ENCODE data around the gene MAPK8IP2.

GRCh38 chr22:50597097-50597496 lies 3.5 kb upstream of the MAPK8IP2 start:
- TF ChIP-seq TAF1 (IDR thresholded peaks at IDR 0.05; ENCODE audit: borderline replicate concordance, insufficient read depth, low read length) (no peak), SIN3A (IDR thresholded peaks at IDR 0.05; ENCODE audit: borderline replicate concordance, insufficient read depth, low read length) (no peak), REST (IDR thresholded peaks at IDR 0.05; ENCODE audit: insufficient read depth in 1 of 2, low read depth in 2 of 2, low read length in 2 of 2) (no peak), POLR2AphosphoS5 (IDR thresholded peaks at IDR 0.05; ENCODE audit: low read depth, low read length) (no peak), FOXP2 (optimal IDR thresholded peaks at IDR 0.05; ENCODE audit: borderline replicate concordance, extremely low read depth, extremely low read length, insufficient read depth) (no peak)
